Activated CD8-positive, alpha-beta T cell treated with anti-CD3 and anti-CD28 coated beads for 36 hours (primary cell): Measurements from ENCODE around the gene MARS1. TPM values are rescaled to one million over a fixed set of nuclear protein-coding genes. Genes with fewer than 3 reads are reported as not detected.

Source experiments
- ATAC-seq: fragments of 200-7000 bp; cut with Tn5 transposase; one replicate; pipeline ENCODE4 v1.10.0; 2021; ENCODE audit warnings: mild to moderate bottlenecking, moderate library complexity
- CTCF ChIA-PET: fragments of 350-600 bp; sonication (Branson Sonifier 250); formaldehyde crosslinking; loops from one replicate; lab custom pipeline; 2021; ENCODE audit warnings: antibody characterized with exemption; lab: Charles Lee
- POLR2A ChIA-PET: fragments of 350-600 bp; sonication (Branson Sonifier 250); formaldehyde crosslinking; loops from one replicate; lab custom pipeline; 2021; ENCODE audit warnings: antibody characterized with exemption; lab: Charles Lee
- DNase-seq: peaks from one replicate; pipeline ENCODE4 v3.0.0-alpha.2; 2020
- H3K27ac Mint-ChIP-seq: one replicate; pipeline ENCODE4 v1.8.0; 2021; ENCODE audit warnings: mild to moderate bottlenecking, mixed read lengths
- H3K27me3 Mint-ChIP-seq: one replicate; pipeline ENCODE4 v1.8.0; 2021; ENCODE audit warnings: mixed read lengths
- H3K36me3 Mint-ChIP-seq: one replicate; pipeline ENCODE4 v1.8.0; 2021; ENCODE audit warnings: low read depth, mixed read lengths
- H3K4me1 Mint-ChIP-seq: one replicate; pipeline ENCODE4 v1.8.0; 2021; ENCODE audit warnings: low read depth, mixed read lengths
- H3K4me3 Mint-ChIP-seq: one replicate; pipeline ENCODE4 v1.8.0; 2021; ENCODE audit warnings: mild to moderate bottlenecking, moderate library complexity, mixed read lengths
- H3K9me3 Mint-ChIP-seq: one replicate; pipeline ENCODE4 v1.8.0; 2021; ENCODE audit warnings: mixed read lengths
- CTCF ChIP-seq: fragments of 200-600 bp; IDR thresholded peaks from one replicate; pipeline ENCODE4 v1.8.0; 2022; ENCODE audit warnings: antibody characterized with exemption, mild to moderate bottlenecking
- intact Hi-C: fragments of 100-400 bp; cut with micrococcal nuclease; formaldehyde crosslinking; loops from one replicate; pipeline ENCODE4 v1.10.0; 2022
- total RNA-seq, 2 experiments: library from RNA; stranded (reverse); gene quantifications; one replicate each; pipeline ENCODE4 v1.2.3, GENCODE V29; 2021

MARS1 gene
- total RNA-seq, 2 experiments from 2014 or later: 343 to 345 TPM

GRCh38 chr12:57534991-57535543 is 47.2 kb downstream of the MARS1 start:
- no peaks in the 10 kb centered on the region for H3K27me3 Mint-ChIP-seq
- ChIA-PET CTCF (interaction anchor here (1.0 to 3.6 kb wide), 3 partner anchors 10 to 98 kb away, joined by 3 to 9 read pairs (median 4); partner anchors contain the start of gene B4GALNT1), POLR2A (interaction anchor here (1.1 to 2.2 kb wide), 5 partner anchors 8 to 38 kb away, joined by 3 to 12 read pairs (median 4); no protein-coding TSS in a partner anchor)
- H3K9me3 Mint-ChIP-seq: no peaks in the 10 kb centered on the region
- no peak overlapping the region for H3K4me3 Mint-ChIP-seq
- intact Hi-C loops: no loop called here
- DNase-seq: no peak
- H3K36me3 Mint-ChIP-seq: peaks cover 1% of the 10 kb centered on the region
- H3K4me1 Mint-ChIP-seq: peaks cover 3% of the 10 kb centered on the region
- no peak for TF ChIP-seq CTCF
- no peak for ATAC-seq
- no peak overlapping the region for H3K27ac Mint-ChIP-seq

GRCh38 chr12:57535764-57536596 is 48.1 kb downstream of the MARS1 start:
- no peak overlapping the region for H3K27ac Mint-ChIP-seq
- no peak overlapping the region for H3K4me3 Mint-ChIP-seq
- POLR2A ChIA-PET: interaction anchor here (0.6 to 2.2 kb wide), 6 partner anchors 10 to 721 kb away, joined by 3 to 12 read pairs (median 4); no protein-coding TSS in a partner anchor
- DNase-seq (no peak), ATAC-seq (no peak)
- no peaks in the 10 kb centered on the region for H3K27me3 Mint-ChIP-seq
- CTCF ChIA-PET: interaction anchor here (3.6 kb wide), 1 partner anchor 10 kb away, joined by 9 read pairs; no protein-coding TSS in a partner anchor
- peaks cover 5% of the 10 kb centered on the region for H3K36me3 Mint-ChIP-seq
- H3K9me3 Mint-ChIP-seq: no peaks in the 10 kb centered on the region
- intact Hi-C loops: no loop called here
- H3K4me1 Mint-ChIP-seq: peaks cover 3% of the 10 kb centered on the region
- no peak for TF ChIP-seq CTCF

- no peak overlapping the region for H3K4me3 Mint-ChIP-seq
- H3K4me1 Mint-ChIP-seq: peaks cover 3% of the 10 kb centered on the region
- no peak for DNase-seq
- no peaks in the 10 kb centered on the region for H3K27me3 Mint-ChIP-seq
- no peak for ATAC-seq
- ChIA-PET CTCF (interaction anchor here (1.7 to 3.6 kb wide), 2 partner anchors 9 to 47 kb away, joined by 4 to 9 read pairs; no protein-coding TSS in a partner anchor), POLR2A (interaction anchor here (0.6 to 2.0 kb wide), 4 partner anchors 9 to 722 kb away, joined by 3 to 11 read pairs (median 4); no protein-coding TSS in a partner anchor)
- H3K27ac Mint-ChIP-seq: no peak overlapping the region
- peaks cover 8% of the 10 kb centered on the region for H3K36me3 Mint-ChIP-seq
- TF ChIP-seq CTCF: no peak
- H3K9me3 Mint-ChIP-seq: no peaks in the 10 kb centered on the region
- intact Hi-C loops: no loop called here
These were observed 48.7 kb downstream of the MARS1 start for GRCh38 chr12:57536597-57536942.

GRCh38 chr12:57539134-57539768 is 51.4 kb downstream of the MARS1 start:
- POLR2A ChIA-PET: interaction anchor here (0.7 to 6.2 kb wide), 4 partner anchors 9 to 268 kb away, joined by 3 to 46 read pairs (median 6); partner anchors contain the start of gene MBD6
- peaks cover 8% of the 10 kb centered on the region for H3K36me3 Mint-ChIP-seq
- H3K4me3 Mint-ChIP-seq: no peak overlapping the region
- DNase-seq: no peak
- no peaks in the 10 kb centered on the region for H3K27me3 Mint-ChIP-seq
- H3K9me3 Mint-ChIP-seq: no peaks in the 10 kb centered on the region
- no peak for TF ChIP-seq CTCF
- no peak overlapping the region for H3K27ac Mint-ChIP-seq
- CTCF ChIA-PET: interaction anchor here (0.9 to 1.0 kb wide), 2 partner anchors 9 to 62 kb away, joined by 5 read pairs; no protein-coding TSS in a partner anchor
- ATAC-seq: no peak
- peaks cover 12% of the 10 kb centered on the region for H3K4me1 Mint-ChIP-seq
- intact Hi-C loops: no loop called here
